Subcutaneous adipose tissue (tissue), 4 donors: ENCODE measurements around the gene PIK3C3. TPM values are rescaled to one million over a fixed set of nuclear protein-coding genes. Genes with fewer than 3 reads are reported as not detected.

Experiments used
- CTCF ChIP-seq: fragments of 450-650 bp; IDR thresholded peaks from one replicate; pipeline ENCODE4 v1.5.1; 2016; ENCODE audit warnings: low read depth, mild to moderate bottlenecking, control low read depth, antibody characterized with exemption, moderate library complexity
- total RNA-seq, 4 donors: library from RNA; depleted of rRNA; stranded (reverse); fragments of >200 nt; gene quantifications; one replicate each; pipeline ENCODE4 v1.1.0, GENCODE V29; 2016

PIK3C3 gene
- total RNA-seq, 4 donors from 2014 or later, result 41.1 to 60.1 (median 47.6) TPM

DNA sequence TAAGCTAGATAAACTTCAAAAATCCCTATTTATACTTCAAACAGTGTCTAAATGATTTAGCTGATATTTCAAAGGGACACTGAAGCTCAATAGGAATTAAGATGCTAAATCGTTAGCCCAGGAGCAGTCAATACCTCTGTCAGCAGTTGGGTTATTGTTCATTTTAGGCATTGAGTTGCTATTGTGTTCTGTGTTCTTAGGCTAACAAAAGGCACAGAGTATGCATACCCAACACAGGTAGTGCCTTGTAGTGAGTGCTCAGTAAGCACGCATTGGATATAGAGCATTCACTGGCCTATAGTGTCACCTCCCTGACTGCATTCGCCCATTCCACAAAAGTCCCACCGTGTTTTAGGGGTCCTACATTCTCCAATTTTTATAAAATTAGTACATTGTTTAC lies 152.3 kb downstream of the PIK3C3 start:
- TF ChIP-seq CTCF, result no peak

DNA sequence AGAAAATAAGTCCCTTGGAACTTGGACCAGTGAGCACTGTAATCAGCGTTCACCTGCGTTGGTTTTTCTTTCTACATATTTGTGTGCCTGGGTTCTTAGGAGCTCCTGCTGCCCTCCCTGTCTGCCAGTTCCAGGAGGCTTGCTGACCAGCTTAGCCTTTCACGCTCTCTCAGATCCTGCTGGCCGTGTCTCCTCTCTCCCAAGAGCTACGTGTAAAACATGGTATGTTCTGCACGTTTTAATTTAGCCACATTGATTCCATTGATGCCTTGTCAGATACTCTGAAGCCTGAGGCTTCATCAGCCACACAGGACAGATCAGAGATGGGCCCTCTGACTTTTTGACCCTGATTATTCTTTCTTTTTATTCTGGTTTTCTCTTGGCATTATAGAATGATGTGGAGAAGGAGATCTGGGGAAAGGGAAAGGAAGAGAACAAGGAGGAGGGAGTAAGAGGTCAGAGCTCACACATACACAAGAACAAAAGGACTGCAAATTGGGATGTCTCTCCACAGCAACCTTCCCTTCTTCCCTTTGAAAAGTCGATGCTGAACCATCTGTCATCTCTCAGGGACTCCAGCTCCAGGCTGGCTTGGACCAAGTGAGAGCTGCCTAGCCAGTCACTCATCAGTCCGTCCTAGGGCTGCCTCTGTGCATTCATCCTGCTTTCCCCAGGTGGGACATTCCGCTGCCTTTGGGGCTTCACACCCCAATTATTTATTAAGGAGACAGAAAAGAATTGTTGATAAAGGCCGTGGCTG lies 152.8 kb downstream of the PIK3C3 start:
- TF ChIP-seq CTCF, result no peak

DNA sequence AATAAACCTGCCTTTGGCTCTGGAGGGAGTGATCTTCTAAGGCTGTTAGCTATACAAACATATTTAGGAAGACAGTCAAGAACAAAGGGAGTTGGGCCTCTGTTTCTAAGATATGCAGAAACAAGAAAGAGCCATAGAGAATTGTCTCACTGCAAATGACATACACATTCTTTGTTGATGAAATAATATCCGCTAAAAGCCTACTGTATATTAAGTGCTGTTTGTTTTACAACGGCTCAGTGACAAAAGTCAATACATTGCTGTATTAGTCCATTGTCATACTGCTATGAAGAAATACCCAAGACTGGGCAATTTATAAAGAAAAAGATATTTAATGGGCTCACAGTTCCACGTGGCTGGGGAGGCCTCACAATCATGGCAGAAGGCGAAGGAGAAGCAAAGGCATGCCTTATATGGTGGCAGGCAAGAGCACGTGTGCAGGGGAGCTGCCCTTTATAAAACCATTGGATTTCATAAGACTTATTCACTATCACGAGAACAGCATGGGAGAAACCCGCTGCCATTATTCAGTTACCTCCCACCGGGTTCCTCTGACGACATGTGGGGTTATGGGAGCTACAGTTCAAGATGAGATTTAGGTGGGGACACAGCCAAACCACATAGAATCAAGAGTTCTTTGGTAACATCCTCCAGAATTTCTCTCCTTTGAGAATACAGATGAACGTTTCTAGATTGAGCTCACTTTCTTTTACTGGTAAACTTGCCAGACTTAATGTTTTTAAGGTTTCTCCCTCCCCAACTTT lies 157.8 kb downstream of the PIK3C3 start:
- no peak for TF ChIP-seq CTCF

- TF ChIP-seq CTCF, result no peak
These were observed 158.6 kb downstream of the PIK3C3 start for GRCh38 chr18:42113529-42114191.

DNA sequence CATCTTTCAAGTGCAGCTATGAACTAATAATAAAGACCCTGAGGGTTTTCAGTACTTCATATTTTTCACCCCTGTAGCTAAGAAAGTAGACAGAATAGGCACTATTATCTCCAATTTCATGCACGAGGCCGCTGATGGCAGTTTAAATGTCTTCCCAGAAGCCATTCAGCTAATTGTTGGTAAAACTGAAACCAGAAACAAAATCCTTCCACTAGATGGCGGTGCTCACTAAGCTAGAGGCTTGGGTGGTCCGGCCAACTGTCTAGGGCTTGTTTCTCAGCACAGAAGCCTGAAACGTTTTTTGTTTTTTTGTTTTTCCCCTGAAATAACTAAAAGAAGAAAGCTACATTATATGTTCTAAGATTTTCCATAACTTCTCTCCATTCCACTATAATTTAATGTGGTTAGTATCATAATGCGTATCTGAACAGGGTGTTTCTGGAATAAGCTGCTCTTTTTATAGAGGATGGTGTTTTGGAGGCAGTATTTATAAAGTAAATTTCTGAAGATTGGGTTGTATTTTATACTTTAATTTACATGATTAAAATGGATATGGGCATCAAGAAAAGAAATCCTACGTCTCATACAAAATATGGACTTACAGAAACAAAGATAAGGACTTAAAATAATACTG lies 159.4 kb downstream of the PIK3C3 start:
- no peak for TF ChIP-seq CTCF

DNA sequence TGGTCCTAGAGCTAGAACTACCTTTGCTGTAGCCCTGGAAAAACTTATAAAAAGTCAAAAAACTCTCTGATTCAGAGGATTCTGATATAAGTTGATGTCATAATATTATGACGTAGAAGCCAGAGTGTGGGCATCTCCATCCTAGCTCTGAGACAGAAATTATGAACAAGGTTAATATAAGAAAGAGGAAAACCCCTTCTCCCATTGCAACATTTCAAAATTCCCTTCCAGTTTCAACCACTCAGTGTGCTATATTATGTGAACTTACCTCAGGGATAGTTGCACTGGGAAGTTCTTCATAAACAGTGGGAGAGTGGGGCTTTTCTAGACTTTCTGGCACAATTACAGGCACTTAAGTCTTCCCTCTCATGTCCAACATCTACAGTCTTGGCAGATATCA lies 171.6 kb downstream of the PIK3C3 start:
- no peak for TF ChIP-seq CTCF
